ENCODE measurements around the gene DMRT2.
A peak's percentile ranks its signal among the peaks of the same experiment; 100 is the strongest.

DMRT2 gene

DNA sequence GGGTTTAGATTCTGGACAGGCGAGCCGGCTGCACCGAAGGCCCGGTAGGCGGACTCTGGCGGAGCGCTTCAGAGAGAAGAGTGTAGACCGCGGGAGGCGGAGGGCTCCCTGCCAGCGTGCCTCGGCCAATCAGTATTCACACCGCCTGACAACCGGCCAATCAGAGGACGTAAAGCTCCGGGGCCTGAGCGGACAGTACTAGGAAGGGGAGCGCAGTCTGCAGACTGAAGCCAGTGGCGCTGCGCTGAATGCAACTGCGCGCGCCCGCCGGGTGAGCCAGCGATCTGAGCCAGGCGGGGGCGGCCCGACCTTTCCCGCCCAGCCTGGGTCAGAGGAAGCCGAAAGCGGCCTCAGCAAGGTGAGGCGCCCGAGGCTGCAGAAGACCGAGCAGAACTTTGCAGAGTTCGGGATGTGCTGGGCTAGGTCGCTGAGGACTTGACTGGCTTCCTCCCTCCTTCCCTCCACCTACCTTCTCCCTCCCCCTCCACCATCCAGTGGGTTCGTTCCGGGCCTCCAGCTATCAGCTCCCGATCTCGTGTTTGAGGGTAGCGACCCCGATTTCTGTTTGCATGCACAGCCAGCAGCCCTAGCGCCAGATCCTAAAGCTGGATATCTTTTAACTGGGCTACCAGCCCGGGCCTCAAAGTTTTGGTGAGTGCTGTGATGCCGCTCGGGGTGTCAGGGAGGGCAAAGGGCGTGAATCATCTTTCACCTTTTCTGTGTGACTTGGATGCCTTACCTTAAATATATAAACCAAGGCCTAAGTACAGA, at the start of gene DMRT2:
Gene DMRT2, plus strand, starts transcription at position 233 of the 771 bp plus-strand sequence. CDS start 1,257 bp downstream, outside the sequence.
- TF ChIP-seq, protein P1, sequence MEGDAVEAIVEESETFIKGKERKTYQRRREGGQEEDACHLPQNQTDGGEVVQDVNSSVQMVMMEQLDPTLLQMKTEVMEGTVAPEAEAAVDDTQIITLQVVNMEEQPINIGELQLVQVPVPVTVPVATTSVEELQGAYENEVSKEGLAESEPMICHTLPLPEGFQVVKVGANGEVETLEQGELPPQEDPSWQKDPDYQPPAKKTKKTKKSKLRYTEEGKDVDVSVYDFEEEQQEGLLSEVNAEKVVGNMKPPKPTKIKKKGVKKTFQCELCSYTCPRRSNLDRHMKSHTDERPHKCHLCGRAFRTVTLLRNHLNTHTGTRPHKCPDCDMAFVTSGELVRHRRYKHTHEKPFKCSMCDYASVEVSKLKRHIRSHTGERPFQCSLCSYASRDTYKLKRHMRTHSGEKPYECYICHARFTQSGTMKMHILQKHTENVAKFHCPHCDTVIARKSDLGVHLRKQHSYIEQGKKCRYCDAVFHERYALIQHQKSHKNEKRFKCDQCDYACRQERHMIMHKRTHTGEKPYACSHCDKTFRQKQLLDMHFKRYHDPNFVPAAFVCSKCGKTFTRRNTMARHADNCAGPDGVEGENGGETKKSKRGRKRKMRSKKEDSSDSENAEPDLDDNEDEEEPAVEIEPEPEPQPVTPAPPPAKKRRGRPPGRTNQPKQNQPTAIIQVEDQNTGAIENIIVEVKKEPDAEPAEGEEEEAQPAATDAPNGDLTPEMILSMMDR (conservative IDR thresholded peaks at IDR 0.05; ENCODE audit: low read length): no peak
- H3K4me3 ChIP-seq (ENCODE audit: low read length): peak within 1 kb of the TSS; percentile 22
- DNase-seq (ENCODE audit: low read depth): peak; percentile 72

GRCh38 chr9:1001838-1002237, 48.3 kb upstream of the DMRT2 start:
- TF ChIP-seq, protein P1 (conservative IDR thresholded peaks at IDR 0.05; ENCODE audit: low read length): no peak

DNA sequence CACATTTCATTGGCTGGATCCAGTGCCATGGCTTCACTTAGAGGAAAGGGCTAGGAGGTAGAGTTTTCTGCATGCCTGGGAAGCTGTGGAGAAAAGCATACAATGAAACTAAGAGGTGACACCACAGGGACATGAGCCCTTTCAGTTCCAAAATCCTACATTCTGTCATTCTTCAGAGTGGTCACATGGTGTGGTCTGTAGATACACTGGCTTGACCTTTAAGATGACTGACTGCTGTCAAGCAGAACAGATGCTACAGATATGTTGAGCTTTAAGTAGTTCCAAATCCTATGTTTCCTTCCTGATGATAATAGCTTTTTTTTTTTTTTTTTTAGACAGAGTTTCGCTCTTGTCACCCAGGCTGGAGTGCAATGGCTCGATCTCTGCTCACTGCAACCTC, 47.5 kb upstream of the DMRT2 start:
- H3K4me3 ChIP-seq (ENCODE audit: low read length): no peak overlapping the region
- TF ChIP-seq, protein P1 (conservative IDR thresholded peaks at IDR 0.05; ENCODE audit: low read length): no peak
- no peak for DNase-seq (ENCODE audit: low read depth)

More at GRCh38 chr9:1001838-1002237, 48.3 kb upstream of the DMRT2 start:
- DNase-seq (ENCODE audit: low read depth): peak; percentile 8
- H3K4me3 ChIP-seq (ENCODE audit: low read length): no peak overlapping the region

DNA sequence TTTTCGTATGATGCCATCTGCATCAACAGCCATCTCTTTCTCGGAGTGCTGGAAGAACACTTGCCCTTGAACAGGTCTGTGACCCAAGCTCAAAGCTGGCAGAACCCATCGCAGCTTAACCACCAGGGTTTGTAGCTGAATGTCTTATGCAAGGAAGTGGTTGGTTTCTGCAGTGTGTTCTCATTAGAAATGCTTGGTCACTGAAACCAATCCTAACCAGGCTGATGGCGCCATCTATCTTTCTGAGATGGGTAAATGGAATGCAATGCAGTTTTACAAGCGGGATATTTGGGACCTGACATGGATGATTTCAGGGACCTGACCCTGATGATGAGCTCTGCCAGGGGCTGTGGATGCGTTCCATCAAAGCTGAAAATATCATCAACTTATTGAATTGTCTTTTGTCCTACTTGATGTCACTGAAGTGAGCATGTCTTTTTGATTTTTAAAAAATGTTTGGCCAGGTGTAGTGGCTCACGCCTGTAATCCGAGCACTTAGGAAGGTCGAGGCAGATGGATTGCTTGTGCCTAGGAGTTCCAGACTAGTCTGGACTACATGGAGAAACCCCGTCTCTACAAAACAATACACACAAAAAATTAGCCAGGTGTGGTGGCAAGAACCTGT, 45.0 kb upstream of the DMRT2 start:
- TF ChIP-seq, protein P1 (conservative IDR thresholded peaks at IDR 0.05; ENCODE audit: low read length): peak; percentile 72
- H3K4me3 ChIP-seq (ENCODE audit: low read length): no peak overlapping the region
- peak; percentile 62 for DNase-seq (ENCODE audit: low read depth)

GRCh38 chr9:1007312-1007711, 42.8 kb upstream of the DMRT2 start:
- DNase-seq (ENCODE audit: low read depth): no peak
- H3K4me3 ChIP-seq (ENCODE audit: low read length): no peak overlapping the region
- TF ChIP-seq, protein P1 (conservative IDR thresholded peaks at IDR 0.05; ENCODE audit: low read length): no peak

DNA sequence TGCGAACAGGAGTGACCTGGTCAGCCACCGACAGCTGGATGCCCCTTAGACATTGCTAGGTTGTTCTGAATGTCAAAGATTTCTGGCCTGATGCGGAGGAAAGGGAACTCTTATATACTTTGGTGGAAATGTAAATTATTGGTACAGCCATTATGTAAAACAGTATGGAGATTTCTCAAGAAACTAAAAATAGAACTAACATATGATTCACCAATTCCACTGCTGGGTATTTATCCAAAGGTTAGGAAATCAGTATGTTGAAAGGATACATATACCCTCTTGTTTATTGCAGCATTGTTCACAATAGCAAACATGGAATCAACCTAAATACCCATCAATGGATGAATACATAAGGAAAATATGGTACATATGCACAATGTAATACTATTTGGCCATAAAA, 41.9 kb upstream of the DMRT2 start:
- H3K4me3 ChIP-seq (ENCODE audit: low read length): no peak overlapping the region
- TF ChIP-seq, protein P1 (conservative IDR thresholded peaks at IDR 0.05; ENCODE audit: low read length): no peak
- DNase-seq (ENCODE audit: low read depth): peak; percentile 9
